Gastroesophageal sphincter (tissue), 4 donors: ENCODE results near the gene PDE3A. TPM values are rescaled to one million over a fixed set of nuclear protein-coding genes. Genes with fewer than 3 reads are reported as not detected.
A peak's percentile ranks its signal among the peaks of the same experiment; 100 is the strongest.

Experiments used
- ATAC-seq: fragments of 150-250 bp; one replicate; pipeline ENCODE4 v1.9.1; 2016; ENCODE audit warnings: mild to moderate bottlenecking, moderate library complexity
- H3K27ac ChIP-seq, 4 donors: fragments of 200-600 bp; sonication (generic) in 3 of 4; 1 replicate in 3 of 4; 2 replicates in 1 of 4; pipeline ENCODE4 v1.5.1; 2016 to 2019
- H3K27me3 ChIP-seq: fragments of 200-600 bp; sonication (generic); one replicate; pipeline ENCODE4 v1.5.1; 2019
- H3K36me3 ChIP-seq, 2 donors: fragments of 200-600 bp; sonication (generic); one replicate each; pipeline ENCODE4 v1.5.1; 2019; ENCODE audit warnings: control low read depth in 1 of 2
- H3K4me1 ChIP-seq, 3 donors: fragments of 200-600 bp; sonication (generic); 1 replicate in 2 of 3; 2 replicates in 1 of 3; pipeline ENCODE4 v1.5.1; 2016 to 2019; ENCODE audit warnings: control low read depth in 2 of 3
- H3K4me3 ChIP-seq, 2 donors: fragments of 200-600 bp; sonication (generic); one replicate each; pipeline ENCODE4 v1.5.1; 2019; ENCODE audit warnings: mild to moderate bottlenecking in 1 of 2, moderate library complexity in 1 of 2
- H3K9me3 ChIP-seq, 3 donors: fragments of 200-600 bp; sonication (generic); one replicate each; pipeline ENCODE4 v1.5.1; 2017 to 2019; ENCODE audit warnings: control low read depth in 2 of 3
- CTCF ChIP-seq, 4 experiments: fragments of 200-600 bp in 2 of 4; fragments of 450-650 bp in 2 of 4; sonication (generic) in 1 of 4; IDR thresholded peaks; one replicate each; pipeline ENCODE4 v1.5.1; 2017 to 2019; ENCODE audit warnings: antibody characterized with exemption in 4 of 4, mild to moderate bottlenecking in 2 of 4, moderate library complexity in 2 of 4
- EP300 ChIP-seq: sonication (generic); formaldehyde crosslinking; IDR thresholded peaks from one replicate; pipeline ENCODE4 v1.6.1; 2017; ENCODE audit warnings: antibody characterized with exemption, mild to moderate bottlenecking
- POLR2A ChIP-seq, 2 donors: fragments of 450-650 bp; IDR thresholded peaks; one replicate each; pipeline ENCODE4 v1.6.1; 2017; ENCODE audit warnings: antibody characterized with exemption in 2 of 2, mild to moderate bottlenecking in 2 of 2, moderate library complexity in 1 of 2
- POLR2AphosphoS5 ChIP-seq: sonication (generic); formaldehyde crosslinking; IDR thresholded peaks from one replicate; pipeline ENCODE4 v1.6.1; 2017; ENCODE audit warnings: antibody characterized with exemption
- WGBS, 2 donors: methylation state at CpG; one replicate each; pipeline ENCODE4 v1.1.5; 2018; ENCODE audit warnings: low coverage in 1 of 2; 5-methylcytosine and 5-hydroxymethylcytosine counted together
- total RNA-seq, 4 donors: library from RNA; depleted of rRNA; stranded (reverse); fragments of >200 nt; gene quantifications; one replicate each; pipeline ENCODE4 v1.1.0, GENCODE V29; 2016

The PDE3A gene
- total RNA-seq, 4 donors from 2014 or later: 104 to 194 (median 139) TPM

DNA sequence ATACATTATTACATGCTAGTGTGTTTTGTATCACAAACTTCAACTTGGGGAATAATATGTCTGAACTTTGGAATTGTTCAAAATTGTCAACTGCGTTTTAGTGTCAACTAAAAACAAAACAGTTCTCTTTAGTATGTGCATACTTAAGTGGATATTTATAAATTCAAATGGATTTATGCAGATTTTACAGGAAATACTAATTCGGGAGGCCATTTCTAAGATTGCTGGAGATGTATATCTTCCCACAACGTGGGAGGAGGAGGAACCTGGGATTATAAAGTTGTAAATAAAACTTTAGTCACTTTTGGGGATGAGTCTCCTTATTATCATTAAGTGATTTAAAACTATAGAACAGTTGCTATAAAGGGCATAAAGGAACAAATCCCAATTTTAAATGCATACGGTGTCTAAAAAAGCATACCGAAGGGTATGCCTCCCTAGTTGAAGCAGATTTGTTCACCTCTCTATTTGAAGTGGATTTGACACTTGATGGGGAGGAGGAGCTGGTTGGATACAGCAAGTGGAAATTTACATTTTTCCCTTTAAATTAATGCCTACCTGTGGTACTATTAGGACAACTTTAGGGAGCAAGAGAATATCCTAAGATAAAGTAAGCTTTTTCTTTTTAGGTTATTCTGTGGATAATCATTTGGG, 2.7 kb downstream of the PDE3A start:
- H3K27me3 ChIP-seq: no peaks in the 10 kb centered on the region
- no peaks in the 10 kb centered on the region for H3K9me3 ChIP-seq
- TF ChIP-seq CTCF (IDR thresholded peaks at IDR 0.05): no peak
- TF ChIP-seq EP300: no peak
- no peak for TF ChIP-seq POLR2AphosphoS5
- no peak for TF ChIP-seq POLR2A (IDR thresholded peaks at IDR 0.05)
- peak overlapping the region; percentile 75 to 79 for H3K4me3 ChIP-seq
- H3K27ac ChIP-seq: peak overlapping the region; percentile 70 to 98 (median 94)
- H3K36me3 ChIP-seq: no peaks in the 10 kb centered on the region
- H3K4me1 ChIP-seq: peaks cover 0 to 39% (median 4%) of the 10 kb centered on the region in 3 donors
- ATAC-seq: no peak
- WGBS, 2 donors: 24 to 32% methylated on average over 5 of the region's 5 CpGs

GRCh38 chr12:20372326-20373096, 4.2 kb downstream of the PDE3A start:
- H3K27me3 ChIP-seq: no peaks in the 10 kb centered on the region
- ATAC-seq: no peak
- 39 to 45% methylated on average over 3 of the region's 3 CpGs for WGBS, 2 donors
- H3K9me3 ChIP-seq: no peaks in the 10 kb centered on the region
- H3K4me3 ChIP-seq: peak overlapping the region; percentile 75 to 79
- no peaks in the 10 kb centered on the region for H3K36me3 ChIP-seq
- H3K4me1 ChIP-seq: peaks cover 0 to 47% (median 6%) of the 10 kb centered on the region in 3 donors
- TF ChIP-seq EP300 (no peak), POLR2A (IDR thresholded peaks at IDR 0.05) (no peak), CTCF (IDR thresholded peaks at IDR 0.05) (no peak), POLR2AphosphoS5 (no peak)
- peak overlapping the region; percentile 53 to 98 (median 94) for H3K27ac ChIP-seq

- peaks cover 0 to 65% (median 10%) of the 10 kb centered on the region in 3 donors for H3K4me1 ChIP-seq
- H3K27ac ChIP-seq: peak overlapping the region; percentile 48 to 98 (median 80)
These were observed 6.5 kb downstream of the PDE3A start for GRCh38 chr12:20374795-20375194.

DNA sequence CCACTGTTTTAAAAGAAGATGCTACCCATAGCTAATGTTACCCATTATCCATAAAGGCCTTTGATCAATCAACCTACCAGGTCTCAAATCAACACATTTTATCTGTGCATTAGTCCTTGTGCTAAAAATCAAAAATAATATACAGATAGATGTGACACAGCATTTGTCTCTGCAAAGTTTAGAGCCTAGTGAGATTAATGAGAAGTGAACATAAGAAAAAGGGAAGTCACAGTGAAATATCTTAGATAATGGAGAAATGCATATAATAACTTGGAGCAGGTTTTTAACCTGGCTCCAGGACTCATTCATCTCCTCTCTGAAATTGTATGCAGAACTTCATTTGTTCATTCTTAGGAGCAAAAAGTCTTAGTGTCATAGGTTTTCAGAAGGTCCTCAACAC, 7.2 kb downstream of the PDE3A start:
- TF ChIP-seq POLR2AphosphoS5: no peak
- TF ChIP-seq POLR2A (IDR thresholded peaks at IDR 0.05): no peak
- no peak for TF ChIP-seq CTCF (IDR thresholded peaks at IDR 0.05)
- no peak for TF ChIP-seq EP300
- peaks cover 0 to 72% (median 10%) of the 10 kb centered on the region in 3 donors for H3K4me1 ChIP-seq
- no peaks in the 10 kb centered on the region for H3K9me3 ChIP-seq
- H3K4me3 ChIP-seq: no peak overlapping the region
- H3K36me3 ChIP-seq: no peaks in the 10 kb centered on the region
- peak overlapping the region in 2 of 4 donors; percentile 95 to 98 for H3K27ac ChIP-seq
- no peaks in the 10 kb centered on the region for H3K27me3 ChIP-seq
- no peak for ATAC-seq

More at GRCh38 chr12:20374795-20375194, 6.5 kb downstream of the PDE3A start:
- Histone ChIP-seq H3K9me3 (no peaks in the 10 kb centered on the region), H3K4me3 (peak overlapping the region; percentile 75 to 79), H3K36me3 (no peaks in the 10 kb centered on the region), H3K27me3 (no peaks in the 10 kb centered on the region)
- no peak for ATAC-seq
- no peak for TF ChIP-seq CTCF (IDR thresholded peaks at IDR 0.05)
- no peak for TF ChIP-seq POLR2AphosphoS5
- no peak for TF ChIP-seq EP300
- no peak for TF ChIP-seq POLR2A (IDR thresholded peaks at IDR 0.05)
- WGBS, 2 donors: 48 to 52% methylated on average over 3 of the region's 3 CpGs
